NCI-H510A (cell line): Measurements from ENCODE around the gene OGFOD2.
"Not testable (repeated sequence)": the region's sequence is repeated elsewhere in the genome, so short reads cannot be mapped to it uniquely, and the experiment has no call there.

ENCODE experiments used
- DNase-seq: peaks from one replicate; lab custom pipeline; 2025; lab: John Stamatoyannopoulos, UW

Gene OGFOD2

DNA sequence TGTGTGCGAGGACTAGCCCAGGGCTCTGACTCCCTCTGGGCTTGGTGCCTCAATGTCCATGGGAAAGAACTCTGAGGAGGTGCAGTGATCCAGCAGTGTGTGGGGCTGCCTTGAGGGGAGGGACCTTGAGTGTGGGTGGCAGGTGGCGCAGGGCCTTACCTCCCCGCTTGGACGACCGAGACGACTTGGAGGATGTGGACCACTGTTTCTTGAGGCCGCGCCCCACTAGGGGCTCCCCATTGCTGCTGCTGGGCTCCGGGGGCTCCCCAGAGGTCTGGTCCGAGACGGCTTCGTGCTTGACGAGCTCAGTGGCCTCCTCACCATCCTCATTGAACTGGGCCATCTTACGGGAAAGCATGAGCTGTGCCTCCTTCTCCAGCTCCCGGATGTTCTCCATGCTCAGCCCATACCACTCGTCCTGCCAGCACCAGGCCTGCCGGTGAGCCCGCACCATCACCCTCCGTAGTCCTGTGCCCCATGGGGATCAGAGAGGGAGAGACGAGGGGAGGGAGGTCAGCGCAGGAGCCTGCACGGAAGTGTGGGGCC, 30.1 kb downstream of the OGFOD2 start:
- no peak for DNase-seq

DNA sequence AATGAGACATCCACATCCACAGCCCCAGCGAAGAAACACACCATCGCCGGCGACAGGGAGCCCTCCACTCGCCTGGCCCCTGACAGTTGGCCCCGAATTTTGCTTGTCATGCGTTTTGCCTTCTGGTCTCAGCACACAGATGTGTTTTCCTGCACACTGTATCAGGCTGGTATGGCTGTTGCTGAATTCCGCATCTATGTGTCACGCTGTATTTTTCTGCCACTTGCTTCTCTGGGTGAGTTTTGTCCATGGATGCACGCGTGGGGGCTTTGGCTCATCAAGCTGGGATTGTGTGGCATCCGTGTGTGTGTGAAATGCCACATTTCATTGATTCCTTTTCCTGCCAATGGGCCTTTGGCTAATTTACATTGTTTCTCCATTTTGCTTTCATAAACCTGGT, 31.9 kb downstream of the OGFOD2 start:
- no peak for DNase-seq

DNA sequence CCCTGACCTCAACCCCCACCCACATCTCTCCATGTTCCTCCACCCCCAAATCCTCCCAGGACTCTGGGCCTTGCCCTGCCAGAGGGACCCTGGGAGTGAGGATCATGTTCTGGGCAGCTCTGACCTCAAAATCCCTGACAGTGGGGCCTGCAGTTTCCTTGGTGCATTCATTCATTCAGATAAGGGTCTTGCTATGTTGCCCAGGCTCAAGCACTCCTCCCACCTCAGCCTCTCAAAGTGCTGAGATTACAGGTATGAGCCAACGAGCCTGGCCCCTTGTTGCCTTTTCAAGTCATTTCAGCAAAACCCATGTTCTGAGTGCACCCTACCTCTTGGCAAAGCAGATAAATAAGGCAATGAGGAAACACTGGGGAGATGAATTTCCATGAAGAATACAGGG, 35.1 kb downstream of the OGFOD2 start:
- no peak for DNase-seq

DNA sequence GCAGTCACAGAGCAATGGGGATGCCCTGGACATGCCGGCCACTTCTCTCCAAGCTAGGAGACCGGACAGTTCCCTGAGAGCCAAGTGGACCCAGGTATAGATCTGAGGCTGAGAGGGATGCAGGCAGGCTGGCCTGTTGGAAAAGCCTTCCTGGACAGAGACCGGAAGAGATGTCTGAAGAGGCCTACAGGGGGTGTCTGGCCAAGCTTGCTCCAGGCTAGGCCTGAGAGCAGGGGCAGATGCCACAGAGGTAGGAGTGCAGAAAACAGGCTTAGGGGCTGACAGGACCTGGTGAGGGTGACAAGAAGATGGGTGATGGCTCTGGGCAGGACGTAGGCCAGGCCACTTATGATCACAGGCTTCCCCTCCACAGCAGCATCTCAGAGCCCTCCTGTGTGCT, 35.6 kb downstream of the OGFOD2 start:
- DNase-seq, result no peak

DNA sequence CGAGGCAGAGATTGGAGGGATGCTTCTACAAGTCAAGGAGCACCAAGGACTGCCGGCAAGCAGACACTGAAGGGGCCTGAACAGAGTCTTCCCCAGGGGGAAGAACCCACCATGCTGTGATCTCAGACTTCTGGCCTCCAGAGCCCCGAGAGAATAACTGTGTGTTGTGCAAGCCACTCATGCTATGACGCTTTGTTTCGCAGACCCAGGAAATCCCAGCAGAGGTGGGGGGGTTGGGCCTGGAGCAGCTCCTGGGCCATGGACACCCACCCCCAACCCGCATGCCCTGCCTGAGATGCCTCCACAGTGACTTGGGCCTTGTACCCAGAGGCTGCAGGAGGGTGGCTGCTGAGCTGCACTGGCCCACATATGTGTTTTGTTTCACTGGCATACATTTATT, 36.7 kb downstream of the OGFOD2 start:
- no peak for DNase-seq

DNA sequence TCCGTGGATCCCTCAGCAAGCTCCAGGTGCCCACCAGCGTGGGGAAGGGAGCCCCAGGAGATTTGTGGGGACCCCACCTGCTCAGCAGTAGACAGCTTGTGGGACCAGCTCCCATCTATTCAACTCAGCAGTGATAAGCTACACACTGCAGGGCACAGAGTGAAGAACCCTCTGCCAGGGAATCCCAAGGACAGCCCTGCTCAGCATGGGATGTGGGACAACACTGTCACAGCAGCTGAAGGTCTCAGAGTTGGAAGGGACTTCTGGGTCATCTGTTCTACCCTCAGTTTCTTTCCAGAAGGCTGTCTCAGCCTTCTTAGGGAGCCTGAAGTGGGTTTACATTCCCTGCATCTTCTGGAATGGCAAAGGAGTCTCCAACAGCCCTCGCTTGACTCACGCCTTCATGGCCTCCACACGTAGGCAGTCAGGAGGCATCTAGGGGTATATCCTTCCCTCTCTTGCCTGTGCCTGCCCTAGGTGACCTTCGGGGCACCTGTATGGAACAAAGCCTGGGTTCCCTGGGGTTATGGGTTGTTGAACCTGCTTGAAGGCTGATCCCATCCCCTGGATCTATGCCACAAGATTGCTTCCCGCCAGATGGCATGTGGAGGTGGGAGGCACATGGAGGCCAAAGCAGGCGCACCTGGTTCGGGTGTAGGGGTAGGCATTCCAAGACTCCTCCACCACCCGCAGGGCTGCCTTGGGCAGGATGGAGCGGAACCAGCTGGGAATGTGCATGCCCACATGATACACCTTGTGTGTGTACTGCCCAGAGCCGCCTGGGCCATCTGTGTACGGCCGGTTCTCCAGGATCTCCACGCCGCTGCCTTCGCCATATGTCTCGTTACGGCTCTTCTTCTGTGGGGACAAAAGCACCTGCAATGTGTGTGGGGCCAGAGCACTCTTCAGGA, 38.4 kb downstream of the OGFOD2 start:
- DNase-seq, result no peak

DNA sequence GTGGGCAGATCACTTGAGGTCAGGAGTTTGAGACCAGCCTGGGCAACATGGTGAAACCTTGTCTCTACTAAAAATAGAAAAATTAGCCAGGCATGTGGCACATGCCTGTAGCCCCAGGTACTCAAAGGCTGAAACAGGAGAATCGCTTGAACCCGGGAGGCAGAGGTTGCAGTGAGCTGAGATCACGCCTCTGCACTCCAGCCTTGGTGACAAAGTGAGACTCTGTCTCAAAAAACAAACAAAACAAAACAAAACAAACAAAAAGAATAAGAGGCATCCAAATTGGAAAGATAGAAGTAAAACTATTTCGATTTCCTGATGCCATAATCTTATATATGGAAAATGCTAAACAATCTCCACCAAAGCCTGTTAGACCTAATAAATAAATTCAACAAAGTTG, 39.4 kb downstream of the OGFOD2 start:
- DNase-seq, result not testable (repeated sequence)

DNA sequence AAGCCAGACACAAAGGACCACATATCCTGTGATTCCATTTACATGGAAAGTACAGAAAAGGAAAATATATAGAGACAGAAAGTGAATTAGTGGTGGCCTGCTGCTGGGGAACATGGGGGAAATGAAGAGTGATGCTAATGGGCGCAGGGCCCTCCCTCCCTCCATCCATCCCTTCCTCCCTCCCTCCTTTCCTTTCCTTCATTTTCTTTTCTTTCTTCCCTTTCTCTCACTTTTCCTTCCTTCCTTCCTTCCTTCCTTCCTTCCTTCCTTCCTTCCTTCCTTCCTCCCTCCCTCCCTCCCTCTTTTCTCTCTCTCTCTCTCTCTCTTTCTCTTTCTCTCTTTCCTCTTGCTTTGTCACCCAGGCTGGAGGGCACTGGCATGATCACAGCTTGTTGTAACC, 42.7 kb downstream of the OGFOD2 start:
- DNase-seq, result no peak

DNA sequence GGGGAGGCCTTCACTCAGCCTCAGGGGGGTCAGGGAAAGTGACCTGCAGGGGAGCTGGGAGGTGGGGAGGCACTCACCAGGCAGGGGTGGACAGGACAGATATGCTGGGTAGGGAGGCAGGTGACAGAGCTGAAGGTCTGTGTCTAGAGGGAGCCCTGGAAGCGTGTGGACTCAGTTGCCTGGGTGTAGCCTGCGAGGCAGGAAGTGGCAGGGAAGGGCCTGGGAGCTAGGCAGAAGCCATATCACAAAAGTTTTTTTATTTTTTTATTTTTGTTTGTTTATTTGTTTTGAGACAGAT, 44.7 kb downstream of the OGFOD2 start:
- DNase-seq, result no peak

DNA sequence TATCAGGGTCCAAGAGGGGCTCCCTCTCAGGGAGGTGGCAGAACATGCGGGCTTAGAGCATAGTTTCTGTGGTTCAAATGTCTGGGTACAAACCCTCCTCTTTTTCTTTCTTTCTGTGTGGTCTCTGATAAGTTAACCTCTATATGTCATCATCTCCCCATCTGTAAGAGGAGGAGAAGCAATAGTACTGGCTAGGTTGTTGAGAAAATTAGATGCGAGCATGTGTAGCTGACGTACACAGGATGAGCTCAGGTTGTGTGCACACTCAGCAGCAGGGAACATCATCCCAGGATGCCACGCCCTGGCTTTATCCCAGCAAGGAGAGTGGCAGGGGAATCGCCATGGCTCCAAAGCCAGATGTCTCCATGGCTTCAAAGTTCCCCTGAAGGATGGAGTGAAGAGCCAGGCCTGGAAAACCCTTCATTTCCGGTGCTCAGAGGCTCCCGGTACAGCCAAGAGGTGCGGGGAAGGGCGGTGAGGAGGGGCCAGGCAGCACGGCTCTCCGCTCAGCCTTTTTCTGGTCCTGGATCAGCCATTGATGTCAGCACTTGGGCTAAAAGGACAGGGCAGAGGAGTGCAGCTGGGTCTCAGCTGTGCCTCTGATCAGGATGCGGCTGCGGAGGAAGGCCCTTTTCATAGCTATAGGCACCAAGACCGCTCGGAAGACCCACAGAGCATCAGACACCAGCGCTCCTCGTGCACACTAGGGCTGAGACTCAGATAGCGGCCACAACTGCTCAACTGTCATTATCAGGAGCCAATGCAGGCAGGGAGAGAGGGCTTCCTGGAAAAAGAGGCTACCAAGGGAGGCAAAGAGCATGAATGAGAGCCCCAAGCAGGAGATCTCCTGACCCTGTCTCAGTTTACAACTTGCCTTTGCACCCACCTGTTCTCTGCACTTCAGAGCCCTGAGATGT, 46.9 kb downstream of the OGFOD2 start:
- DNase-seq, result peak; percentile 55

DNA sequence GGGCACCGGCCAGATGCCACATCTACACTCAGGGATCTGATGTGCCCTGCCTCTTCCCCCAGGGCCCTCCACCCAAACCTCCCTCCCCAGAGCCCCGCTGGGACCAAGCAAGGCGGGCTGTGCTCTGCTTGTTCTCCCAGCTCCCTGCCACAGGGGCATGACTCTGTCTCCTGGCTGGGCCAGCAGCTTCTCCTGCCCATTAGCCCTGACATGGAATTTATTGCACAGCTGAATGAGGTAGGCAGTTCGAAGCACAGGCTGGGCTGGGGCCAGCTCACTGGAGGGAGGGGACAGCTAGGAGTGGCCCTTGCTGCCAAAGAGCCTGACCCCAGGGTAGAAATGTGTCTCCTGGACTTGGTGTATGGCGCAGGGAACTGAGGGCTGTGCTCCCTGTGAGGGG, 47.8 kb downstream of the OGFOD2 start:
- no peak for DNase-seq

DNA sequence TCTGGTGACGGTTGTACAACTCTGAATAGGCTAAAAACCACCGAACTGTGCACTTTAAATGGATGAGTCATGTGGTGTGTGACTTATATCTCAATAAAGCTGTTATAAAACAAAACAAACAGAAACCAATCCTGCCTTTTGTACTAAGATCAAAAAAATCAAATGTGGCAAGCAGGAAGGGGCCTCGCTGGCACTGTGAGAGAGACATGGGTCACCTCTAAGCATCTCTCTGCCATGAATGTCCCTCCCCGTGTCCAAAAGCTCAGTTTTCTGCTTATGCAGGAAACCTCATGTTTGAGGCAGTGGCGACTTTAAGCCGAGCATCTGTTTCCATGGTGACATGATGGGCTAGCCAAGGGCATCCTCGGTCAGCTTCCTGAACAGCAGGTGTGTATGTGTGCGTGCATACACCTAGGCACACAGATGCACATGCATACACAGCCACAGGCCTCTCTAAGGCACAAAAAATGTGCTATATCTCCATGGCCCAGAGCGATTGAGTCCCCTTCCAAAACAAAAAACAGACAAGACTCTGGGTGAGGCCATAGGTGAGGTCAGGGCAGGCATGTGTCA, 49.9 kb downstream of the OGFOD2 start:
- no peak for DNase-seq

DNA sequence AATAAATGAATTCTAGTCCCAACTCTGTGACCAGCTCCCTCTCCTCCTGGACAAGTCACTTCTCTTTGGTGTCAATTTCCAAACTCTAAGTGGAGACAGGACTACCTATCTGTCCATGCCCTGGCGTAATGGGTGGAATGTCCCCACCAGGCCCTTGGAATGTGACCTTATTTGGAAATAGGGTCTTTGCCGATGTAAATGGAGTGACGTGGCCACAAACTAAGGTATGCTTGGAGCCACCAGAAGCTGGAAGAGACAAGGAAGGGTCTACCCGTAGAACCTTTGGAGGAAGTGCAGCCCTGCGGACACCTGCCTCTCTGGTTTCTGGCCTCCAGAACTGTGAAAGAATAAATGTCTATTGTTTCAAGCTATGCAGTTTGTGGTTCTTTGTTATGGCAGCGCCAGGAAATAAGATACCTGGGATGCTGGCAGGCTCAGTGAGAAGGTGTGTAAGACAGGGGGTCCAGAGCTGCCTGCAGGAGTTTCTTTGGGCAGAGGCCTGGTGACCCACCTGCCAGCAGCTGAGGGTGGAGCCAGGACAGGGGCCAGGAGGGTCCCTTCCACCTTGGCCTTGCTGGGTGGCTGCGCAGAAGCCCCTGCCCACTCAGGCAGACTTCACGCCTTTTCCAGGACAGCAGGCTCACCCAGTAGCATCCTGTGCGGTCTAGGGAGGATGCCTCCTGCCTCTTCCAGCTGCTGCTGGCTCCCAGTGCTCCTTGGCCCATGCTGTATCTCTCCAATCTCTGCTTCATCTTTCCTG, 51.2 kb downstream of the OGFOD2 start:
- DNase-seq, result no peak

DNA sequence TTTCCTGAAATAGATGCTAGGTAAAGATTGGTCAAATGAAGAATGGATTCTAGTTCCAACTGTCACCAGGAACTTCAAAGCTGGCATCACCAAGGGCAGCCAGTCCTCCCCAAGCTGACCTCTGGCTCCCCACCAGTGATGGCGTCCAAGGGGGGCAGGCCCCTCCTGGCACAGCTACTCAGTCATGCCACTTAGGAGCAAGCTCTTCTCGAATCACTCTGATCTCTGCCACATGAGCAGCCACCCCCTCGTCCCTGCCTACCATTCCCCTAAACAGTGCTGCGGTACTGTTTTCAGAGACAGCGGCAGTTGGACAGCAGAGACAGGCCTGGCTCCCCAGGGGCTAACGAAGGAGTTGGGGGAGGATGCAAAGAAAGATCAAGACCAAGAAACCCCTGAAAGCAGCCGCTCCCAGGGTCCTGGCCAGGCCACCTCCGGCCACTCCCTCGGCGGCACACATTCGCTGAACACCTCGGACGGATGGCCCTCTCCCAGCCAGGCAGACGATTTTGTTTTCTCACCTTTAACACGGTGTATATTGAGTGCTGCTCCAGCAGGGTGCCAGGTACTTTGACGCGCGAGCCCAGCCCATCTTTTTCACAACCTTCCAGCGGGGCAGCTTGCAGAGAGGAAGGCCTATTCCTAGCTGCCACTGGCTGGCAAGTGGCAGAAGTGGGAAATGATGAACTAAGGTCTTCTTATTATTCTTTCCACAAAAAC, 52.8 kb downstream of the OGFOD2 start:
- no peak for DNase-seq

DNA sequence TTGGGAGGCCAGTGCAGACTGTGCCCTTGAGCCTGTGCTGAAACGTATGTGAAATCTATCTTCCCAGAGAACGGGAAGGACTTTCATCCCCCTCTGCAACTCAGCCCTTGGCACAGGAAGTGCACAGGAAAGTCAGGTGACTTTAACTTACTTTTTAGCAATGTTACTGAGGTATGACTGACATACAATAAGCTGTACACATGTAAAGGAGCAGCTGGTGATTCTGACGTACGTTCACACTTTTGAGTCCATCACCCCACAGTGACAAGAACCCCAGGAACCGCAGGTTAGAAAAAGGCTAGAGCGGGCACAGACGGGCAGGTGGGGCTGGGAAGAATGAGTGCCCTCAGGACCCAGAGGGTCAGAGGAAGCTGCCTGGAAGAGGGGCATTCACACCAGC, 53.4 kb downstream of the OGFOD2 start:
- DNase-seq, result no peak

DNA sequence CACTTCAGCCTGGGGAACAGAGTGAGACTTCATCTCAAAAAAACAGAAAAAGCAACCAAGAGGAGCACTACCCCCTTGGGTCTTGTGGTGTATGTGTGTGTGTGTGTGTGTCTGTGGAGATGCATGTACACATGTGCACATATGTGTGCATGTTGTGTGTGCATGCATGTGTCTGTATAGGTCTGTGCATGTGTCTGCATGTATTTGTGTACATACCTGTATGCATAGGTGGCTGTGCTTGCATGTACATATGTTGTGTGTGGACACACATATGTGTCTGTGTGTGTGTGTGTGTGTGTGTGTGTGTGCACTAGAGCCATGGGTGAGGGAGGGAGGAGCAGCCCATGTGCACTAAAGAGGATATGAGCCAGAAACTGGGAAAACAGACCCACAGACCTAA, 54.5 kb downstream of the OGFOD2 start:
- no peak for DNase-seq
